Right atrium auricular region (tissue), 2 donors: ENCODE measurements around the gene PLPP4. TPM values are rescaled to one million over a fixed set of nuclear protein-coding genes. Genes with fewer than 3 reads are reported as not detected.

ENCODE experiments used
- DNase-seq: peaks from one replicate; pipeline ENCODE4 v3.0.0-alpha.2; 2019; ENCODE audit warnings: low spot score
- H3K27ac ChIP-seq, 2 donors: fragments of 200-600 bp; sonication (generic); 1 replicate in 1 of 2; 2 replicates in 1 of 2; pipeline ENCODE4 v1.5.1; 2016 to 2019
- H3K27me3 ChIP-seq, 2 donors: fragments of 200-600 bp; sonication (generic); one replicate each; pipeline versions ENCODE4 v1.5.1 to v1.6.0; 2017 to 2019
- H3K36me3 ChIP-seq: fragments of 200-600 bp; sonication (generic); one replicate; pipeline ENCODE4 v1.5.1; 2016
- H3K4me1 ChIP-seq, 2 donors: fragments of 200-600 bp; sonication (generic); one replicate each; pipeline versions ENCODE4 v1.5.1 to v1.6.0; 2017 to 2019
- H3K4me3 ChIP-seq, 2 donors: fragments of 200-600 bp; sonication (generic); 1 replicate in 1 of 2; 2 replicates in 1 of 2; pipeline ENCODE4 v1.5.1; 2017 to 2019; ENCODE audit warnings: mild to moderate bottlenecking in 1 of 2, moderate library complexity in 1 of 2
- H3K9me3 ChIP-seq, 2 donors: fragments of 200-600 bp; sonication (generic); one replicate each; pipeline ENCODE4 v1.5.1; 2019
- total RNA-seq, 2 donors: library from RNA; depleted of rRNA; stranded (reverse); fragments of >200 nt; gene quantifications; one replicate each; pipeline ENCODE4 v1.1.0, GENCODE V29; 2016
- TF ChIP-seq, protein P1 (sequence below), 2 donors: fragments of 200-600 bp; sonication (generic); IDR thresholded peaks; one replicate each; pipeline ENCODE4 v1.5.1; 2019; ENCODE audit warnings: antibody characterized with exemption in 2 of 2

The PLPP4 gene
- total RNA-seq, 2 donors from 2014 or later: not detected

DNA sequence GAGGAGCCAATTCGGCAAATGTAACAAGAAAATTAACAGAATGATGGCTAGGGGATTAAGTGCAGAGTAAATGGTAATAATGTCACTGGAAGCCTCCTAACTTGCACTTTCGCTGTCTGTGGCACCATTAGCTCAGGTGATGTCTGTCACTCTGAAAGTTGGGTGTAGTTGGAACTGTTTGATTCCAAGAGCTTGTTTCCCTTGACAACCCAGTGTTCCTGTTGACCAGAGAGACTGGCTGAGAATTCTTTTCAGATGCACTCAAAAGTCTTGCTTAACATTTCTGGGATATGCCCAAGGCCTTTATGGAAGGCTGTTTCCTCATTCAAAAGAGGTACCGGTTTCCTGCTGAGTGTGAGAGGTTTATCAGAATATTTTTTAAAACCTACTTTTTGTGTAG lies 49.6 kb downstream of the PLPP4 start:
- Histone ChIP-seq H3K9me3 (no peaks in the 10 kb centered on the region), H3K27me3 (no peaks in the 10 kb centered on the region), H3K27ac (no peak overlapping the region), H3K36me3 (no peaks in the 10 kb centered on the region), H3K4me3 (no peak overlapping the region), H3K4me1 (no peaks in the 10 kb centered on the region)
- DNase-seq: no peak
- TF ChIP-seq, protein P1, sequence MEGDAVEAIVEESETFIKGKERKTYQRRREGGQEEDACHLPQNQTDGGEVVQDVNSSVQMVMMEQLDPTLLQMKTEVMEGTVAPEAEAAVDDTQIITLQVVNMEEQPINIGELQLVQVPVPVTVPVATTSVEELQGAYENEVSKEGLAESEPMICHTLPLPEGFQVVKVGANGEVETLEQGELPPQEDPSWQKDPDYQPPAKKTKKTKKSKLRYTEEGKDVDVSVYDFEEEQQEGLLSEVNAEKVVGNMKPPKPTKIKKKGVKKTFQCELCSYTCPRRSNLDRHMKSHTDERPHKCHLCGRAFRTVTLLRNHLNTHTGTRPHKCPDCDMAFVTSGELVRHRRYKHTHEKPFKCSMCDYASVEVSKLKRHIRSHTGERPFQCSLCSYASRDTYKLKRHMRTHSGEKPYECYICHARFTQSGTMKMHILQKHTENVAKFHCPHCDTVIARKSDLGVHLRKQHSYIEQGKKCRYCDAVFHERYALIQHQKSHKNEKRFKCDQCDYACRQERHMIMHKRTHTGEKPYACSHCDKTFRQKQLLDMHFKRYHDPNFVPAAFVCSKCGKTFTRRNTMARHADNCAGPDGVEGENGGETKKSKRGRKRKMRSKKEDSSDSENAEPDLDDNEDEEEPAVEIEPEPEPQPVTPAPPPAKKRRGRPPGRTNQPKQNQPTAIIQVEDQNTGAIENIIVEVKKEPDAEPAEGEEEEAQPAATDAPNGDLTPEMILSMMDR (IDR thresholded peaks at IDR 0.05): no peak

DNA sequence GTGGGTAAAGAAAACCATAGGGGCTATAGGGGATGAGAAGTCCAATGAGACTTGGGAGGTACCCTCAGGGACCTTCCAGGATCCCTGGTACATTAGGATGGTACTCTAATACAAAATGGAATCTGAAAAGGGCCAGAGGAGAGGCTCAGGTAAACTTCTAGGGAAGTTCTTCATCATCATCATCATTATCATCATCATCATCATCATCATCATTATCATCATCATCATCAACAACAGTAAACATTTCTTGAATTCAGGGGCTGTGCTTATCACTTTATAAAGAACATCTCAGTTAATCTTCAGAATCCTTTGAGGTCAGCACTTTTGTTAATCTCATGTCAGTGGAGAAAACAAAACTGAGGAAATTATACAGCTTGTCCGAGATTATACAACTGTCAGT lies 50.1 kb downstream of the PLPP4 start:
- Histone ChIP-seq H3K4me3 (no peak overlapping the region), H3K9me3 (no peaks in the 10 kb centered on the region), H3K27ac (no peak overlapping the region), H3K36me3 (no peaks in the 10 kb centered on the region), H3K4me1 (no peaks in the 10 kb centered on the region), H3K27me3 (no peaks in the 10 kb centered on the region)
- TF ChIP-seq, protein P1 (IDR thresholded peaks at IDR 0.05): no peak
- no peak for DNase-seq

DNA sequence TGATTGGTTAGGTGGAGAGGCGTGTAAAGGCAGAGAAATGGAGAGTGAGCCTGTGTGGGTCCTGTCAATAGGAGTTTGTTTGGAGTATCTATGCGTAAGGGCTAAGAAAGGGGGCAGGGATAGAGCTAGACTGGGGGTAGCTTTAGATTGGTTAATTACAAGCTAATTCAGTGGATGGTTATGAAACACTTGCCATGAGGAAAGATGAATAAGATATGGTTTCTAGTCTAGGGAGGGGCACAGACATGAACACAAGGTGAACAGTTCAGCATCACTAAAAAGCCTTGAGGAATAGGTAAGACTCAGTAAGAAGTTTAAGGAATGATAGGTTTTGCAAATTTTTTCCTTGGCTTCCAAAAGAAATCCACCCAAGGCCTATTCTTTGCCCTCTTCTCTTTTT lies 50.6 kb downstream of the PLPP4 start:
- Histone ChIP-seq H3K4me3 (no peak overlapping the region), H3K9me3 (no peaks in the 10 kb centered on the region), H3K27me3 (no peaks in the 10 kb centered on the region), H3K36me3 (no peaks in the 10 kb centered on the region), H3K27ac (no peak overlapping the region), H3K4me1 (no peaks in the 10 kb centered on the region)
- no peak for DNase-seq
- TF ChIP-seq, protein P1 (IDR thresholded peaks at IDR 0.05): no peak

DNA sequence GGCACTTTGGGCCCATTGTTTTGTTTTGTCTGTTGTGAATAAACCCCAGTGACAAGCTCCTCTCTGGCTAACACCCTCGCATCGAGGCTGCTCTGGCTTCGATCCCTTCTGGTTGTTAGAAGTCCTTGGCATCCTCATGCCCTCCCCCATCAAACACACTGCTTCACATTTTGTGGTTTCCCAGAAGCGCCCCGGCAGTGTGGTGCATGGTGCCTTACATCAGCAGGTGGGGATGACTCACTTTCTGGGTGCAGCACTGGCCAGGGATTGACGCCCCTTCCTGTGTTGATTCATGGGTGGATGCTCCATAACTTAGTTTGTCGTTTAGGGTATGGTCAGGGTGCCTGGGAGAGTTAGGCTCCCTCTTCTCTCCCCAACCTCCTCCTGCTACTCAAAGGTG lies 51.4 kb downstream of the PLPP4 start:
- TF ChIP-seq, protein P1 (IDR thresholded peaks at IDR 0.05): no peak
- DNase-seq: no peak
- H3K4me3 ChIP-seq: no peak overlapping the region
- H3K36me3 ChIP-seq: no peaks in the 10 kb centered on the region
- H3K27me3 ChIP-seq: no peaks in the 10 kb centered on the region
- H3K9me3 ChIP-seq: no peaks in the 10 kb centered on the region
- H3K4me1 ChIP-seq: no peaks in the 10 kb centered on the region
- no peak overlapping the region for H3K27ac ChIP-seq

DNA sequence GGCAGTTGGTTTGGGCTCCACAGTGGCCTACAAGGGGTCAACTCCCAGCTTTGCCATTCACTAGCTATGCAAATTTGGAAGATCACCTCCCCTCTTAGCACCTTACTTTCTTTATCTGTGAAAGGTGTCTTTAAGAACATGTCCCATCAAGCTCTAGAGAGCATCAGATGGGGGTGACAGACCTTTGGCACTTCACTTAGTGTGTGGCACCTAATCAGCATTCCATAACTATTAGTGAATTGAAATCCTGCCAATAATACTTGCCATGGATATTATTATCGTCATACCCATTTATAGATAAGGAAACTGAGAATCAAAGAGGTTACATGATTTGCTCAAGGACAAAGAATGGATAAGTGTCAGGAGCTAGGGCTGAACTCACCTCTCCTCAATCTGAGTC lies 51.9 kb downstream of the PLPP4 start:
- H3K4me1 ChIP-seq: no peaks in the 10 kb centered on the region
- no peaks in the 10 kb centered on the region for H3K9me3 ChIP-seq
- H3K4me3 ChIP-seq: no peak overlapping the region
- H3K36me3 ChIP-seq: no peaks in the 10 kb centered on the region
- TF ChIP-seq, protein P1 (IDR thresholded peaks at IDR 0.05): no peak
- H3K27me3 ChIP-seq: no peaks in the 10 kb centered on the region
- H3K27ac ChIP-seq: no peak overlapping the region
- no peak for DNase-seq

DNA sequence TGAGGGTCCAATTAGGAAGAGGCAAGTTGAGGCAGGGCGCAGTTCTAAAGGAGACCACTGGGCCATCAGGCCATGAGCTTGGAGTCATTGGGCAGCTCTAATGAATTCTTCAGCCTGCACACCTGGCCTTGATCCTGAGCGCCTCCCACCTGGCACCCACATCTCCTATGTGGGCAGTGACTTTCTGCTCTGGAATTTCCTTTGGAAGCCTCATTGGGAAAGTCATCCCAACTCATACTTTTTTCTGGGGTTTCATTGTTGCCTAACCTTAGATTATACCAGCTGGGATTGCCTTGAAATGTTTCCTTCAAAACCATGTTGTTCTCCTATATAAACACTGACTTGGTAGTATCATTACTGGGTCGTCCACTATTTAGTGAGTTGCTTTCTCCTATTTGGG lies 54.1 kb downstream of the PLPP4 start:
- Histone ChIP-seq H3K36me3 (no peaks in the 10 kb centered on the region), H3K27ac (no peak overlapping the region), H3K4me1 (no peaks in the 10 kb centered on the region), H3K9me3 (no peaks in the 10 kb centered on the region), H3K27me3 (no peaks in the 10 kb centered on the region), H3K4me3 (no peak overlapping the region)
- TF ChIP-seq, protein P1 (IDR thresholded peaks at IDR 0.05): no peak
- DNase-seq: no peak
